NT2/D1 (cell line): ENCODE results near the gene UQCRQ.

Experiments used
- DNase-seq: peaks from one replicate; pipeline ENCODE4 v3.0.0-alpha.2; 2011; ENCODE audit warnings: low read depth, low spot score
- H3K27me3 ChIP-seq: 2 replicates; pipeline ENCODE4 v1.6.0; 2011; ENCODE audit warnings: mild to moderate bottlenecking; ENCODE audit not compliant: insufficient read length, insufficient read depth
- H3K36me3 ChIP-seq: 2 replicates; pipeline ENCODE4 v1.6.1; 2011; ENCODE audit warnings: mild to moderate bottlenecking, low read length, mixed read lengths; ENCODE audit not compliant: insufficient read depth, insufficient read length
- H3K4me1 ChIP-seq: 2 replicates; pipeline ENCODE4 v1.5.1; 2011; ENCODE audit not compliant: insufficient read depth, insufficient read length
- H3K4me3 ChIP-seq: 2 replicates; pipeline ENCODE4 v1.5.1; 2011; ENCODE audit warnings: low read depth; ENCODE audit not compliant: insufficient read length
- H3K9ac ChIP-seq: 2 replicates; pipeline ENCODE4 v1.6.0; 2011; ENCODE audit warnings: low read depth; ENCODE audit not compliant: insufficient read length
- H3K9me3 ChIP-seq: 2 replicates; pipeline ENCODE4 v1.5.1; 2011; ENCODE audit warnings: mild to moderate bottlenecking, low read length; ENCODE audit not compliant: insufficient read depth
- SUZ12 ChIP-seq: IDR thresholded peaks from 2 replicates; pipeline ENCODE4 v1.6.1; 2011; ENCODE audit not compliant: insufficient read length, insufficient read depth; ENCODE audit errors: extremely low read depth
- YY1 ChIP-seq: IDR thresholded peaks from 2 replicates; pipeline ENCODE4 v1.6.1; 2011; ENCODE audit not compliant: insufficient read length, insufficient read depth
- ZNF274 ChIP-seq: IDR thresholded peaks from 2 replicates; pipeline ENCODE4 v1.6.1; 2011; ENCODE audit warnings: mild to moderate bottlenecking, low read depth, low read length

Gene UQCRQ

DNA sequence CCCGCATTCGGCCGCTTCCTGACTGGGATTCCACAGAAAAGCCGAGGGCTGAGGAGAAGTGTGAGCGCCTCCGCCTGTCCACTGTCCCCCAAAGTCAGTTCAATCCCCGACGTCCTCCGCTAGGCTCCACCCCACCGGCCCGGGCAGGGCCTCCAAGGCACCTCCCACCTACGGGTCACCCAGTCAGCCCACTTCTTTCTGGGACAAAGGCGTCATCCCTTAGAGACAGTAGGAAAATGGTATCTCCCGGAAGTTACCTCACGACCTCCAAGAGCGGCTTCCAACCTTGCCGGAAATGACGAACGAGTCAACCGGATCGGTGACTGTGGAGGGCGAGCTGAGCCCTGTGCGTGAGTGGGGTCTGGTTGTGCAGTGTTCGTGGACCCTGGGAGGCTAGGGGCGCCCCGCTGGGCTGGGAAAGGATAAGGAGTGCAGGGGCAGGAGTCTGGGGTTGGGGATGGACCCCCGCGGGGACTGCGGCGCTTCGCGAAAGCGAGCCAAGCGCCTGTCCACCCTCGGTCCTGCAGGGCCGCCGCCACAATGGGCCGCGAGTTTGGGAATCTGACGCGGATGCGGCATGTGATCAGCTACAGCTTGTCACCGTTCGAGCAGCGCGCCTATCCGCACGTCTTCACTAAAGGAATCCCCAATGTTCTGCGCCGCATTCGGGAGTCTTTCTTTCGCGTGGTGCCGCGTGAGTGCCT is at the start of gene UQCRQ, which contains the start of gene GDF9:
UQCRQ (plus strand) TSS at position 301 of the 704 bp plus-strand sequence; CDS start at position 541, 240 bp downstream.
GDF9 (minus strand) TSS at position 128 of the 704 bp plus-strand sequence. CDS start 1,936 bp downstream, outside the sequence.
- H3K4me1 ChIP-seq, result no peaks in the 10 kb centered on the region
- peak; percentile 97 for DNase-seq
- H3K36me3 ChIP-seq, result peaks cover 34% of the 10 kb centered on the region
- H3K27me3 ChIP-seq, result no peaks in the 10 kb centered on the region
- H3K9ac ChIP-seq, result peak within 1 kb of the TSS; percentile 96
- TF ChIP-seq YY1 (no peak), SUZ12 (no peak), ZNF274 (no peak)
- no peaks in the 10 kb centered on the region for H3K9me3 ChIP-seq
- peak within 1 kb of the TSS; percentile 90 for H3K4me3 ChIP-seq

- DNase-seq, result no peak
- H3K9me3 ChIP-seq, result peaks cover 11% of the 10 kb centered on the region; the same call in 1 of the 2 replicates
- peaks cover 2% of the 10 kb centered on the region for H3K4me1 ChIP-seq
- TF ChIP-seq YY1 (no peak), ZNF274 (no peak), SUZ12 (no peak)
- H3K4me3 ChIP-seq, result no peak overlapping the region
- no peak overlapping the region for H3K9ac ChIP-seq
- H3K27me3 ChIP-seq, result peaks cover 38% of the 10 kb centered on the region
- H3K36me3 ChIP-seq, result no peaks in the 10 kb centered on the region
Observed at GRCh38 chr5:132817011-132817410, 49.4 kb upstream of the UQCRQ start.

DNA sequence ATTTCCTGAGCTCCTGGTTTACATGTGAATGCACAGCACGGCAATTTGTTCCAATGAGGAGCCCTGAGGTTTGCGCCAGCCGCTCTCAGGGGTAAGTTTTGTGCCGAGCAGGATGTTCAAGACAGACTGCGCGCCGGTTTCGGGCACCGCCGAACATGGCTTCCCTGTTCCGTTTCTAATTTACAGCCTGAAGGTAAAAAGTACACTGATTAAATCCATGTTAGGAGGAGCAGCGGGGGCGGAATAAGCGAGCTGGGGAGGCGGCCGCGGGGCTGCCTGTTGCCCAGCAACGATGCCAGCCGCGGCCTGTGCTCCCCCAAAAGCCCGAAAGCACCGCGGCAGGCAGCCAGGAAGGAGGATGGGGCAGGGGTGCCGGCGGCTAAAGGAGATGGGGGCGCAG is 47.0 kb upstream of the UQCRQ start:
- Histone ChIP-seq H3K4me3 (no peak overlapping the region), H3K36me3 (peaks cover 3% of the 10 kb centered on the region), H3K27me3 (peaks cover 15% of the 10 kb centered on the region), H3K4me1 (peaks cover 2% of the 10 kb centered on the region), H3K9ac (no peak overlapping the region), H3K9me3 (peaks cover 10% of the 10 kb centered on the region; the same call in 1 of the 2 replicates)
- TF ChIP-seq SUZ12, result no peak
- no peak for TF ChIP-seq YY1
- no peak for TF ChIP-seq ZNF274
- DNase-seq, result no peak

GRCh38 chr5:132820162-132820754 is 46.2 kb upstream of the UQCRQ start:
- TF ChIP-seq SUZ12 (no peak), ZNF274 (no peak), YY1 (no peak)
- Histone ChIP-seq H3K27me3 (peaks cover 13% of the 10 kb centered on the region), H3K9me3 (peaks cover 3% of the 10 kb centered on the region; the same call in 1 of the 2 replicates), H3K36me3 (peaks cover 3% of the 10 kb centered on the region), H3K4me1 (no peaks in the 10 kb centered on the region), H3K9ac (no peak overlapping the region), H3K4me3 (no peak overlapping the region)
- peak; percentile 78 for DNase-seq

DNA sequence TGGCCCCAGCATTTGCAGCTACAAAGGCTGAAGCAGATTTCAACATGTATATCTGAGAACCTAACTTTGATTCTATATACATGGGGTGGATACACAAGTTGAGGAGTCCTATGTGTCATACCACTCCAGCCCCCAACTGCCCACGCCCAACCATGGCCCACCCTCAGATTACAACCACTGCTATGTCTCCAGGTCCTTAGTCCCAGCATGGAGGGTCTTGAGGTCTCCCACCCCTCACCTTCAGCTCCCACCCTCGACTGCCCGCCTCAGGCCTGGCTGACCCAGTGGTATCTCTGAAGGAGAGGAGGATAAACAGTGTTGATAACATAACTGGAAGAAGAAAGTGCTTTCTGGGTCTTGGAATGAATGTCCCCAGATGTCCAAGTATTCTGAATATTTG is 45.1 kb upstream of the UQCRQ start:
- Histone ChIP-seq H3K9me3 (no peaks in the 10 kb centered on the region), H3K27me3 (peaks cover 13% of the 10 kb centered on the region)
- TF ChIP-seq SUZ12 (no peak), ZNF274 (no peak)

GRCh38 chr5:132821791-132822190 is 44.7 kb upstream of the UQCRQ start:
- TF ChIP-seq SUZ12, result no peak
- no peak overlapping the region for H3K9ac ChIP-seq
- no peak for DNase-seq
- H3K36me3 ChIP-seq, result peaks cover 3% of the 10 kb centered on the region
- peaks cover 3% of the 10 kb centered on the region for H3K4me1 ChIP-seq
- no peaks in the 10 kb centered on the region for H3K9me3 ChIP-seq
- no peak overlapping the region for H3K4me3 ChIP-seq
- H3K27me3 ChIP-seq, result peaks cover 17% of the 10 kb centered on the region

More for the DNA sequence above, 45.1 kb upstream of the UQCRQ start:
- Histone ChIP-seq H3K9ac (no peak overlapping the region), H3K36me3 (peaks cover 3% of the 10 kb centered on the region), H3K4me1 (peaks cover 3% of the 10 kb centered on the region), H3K4me3 (no peak overlapping the region)
- DNase-seq, result no peak

DNA sequence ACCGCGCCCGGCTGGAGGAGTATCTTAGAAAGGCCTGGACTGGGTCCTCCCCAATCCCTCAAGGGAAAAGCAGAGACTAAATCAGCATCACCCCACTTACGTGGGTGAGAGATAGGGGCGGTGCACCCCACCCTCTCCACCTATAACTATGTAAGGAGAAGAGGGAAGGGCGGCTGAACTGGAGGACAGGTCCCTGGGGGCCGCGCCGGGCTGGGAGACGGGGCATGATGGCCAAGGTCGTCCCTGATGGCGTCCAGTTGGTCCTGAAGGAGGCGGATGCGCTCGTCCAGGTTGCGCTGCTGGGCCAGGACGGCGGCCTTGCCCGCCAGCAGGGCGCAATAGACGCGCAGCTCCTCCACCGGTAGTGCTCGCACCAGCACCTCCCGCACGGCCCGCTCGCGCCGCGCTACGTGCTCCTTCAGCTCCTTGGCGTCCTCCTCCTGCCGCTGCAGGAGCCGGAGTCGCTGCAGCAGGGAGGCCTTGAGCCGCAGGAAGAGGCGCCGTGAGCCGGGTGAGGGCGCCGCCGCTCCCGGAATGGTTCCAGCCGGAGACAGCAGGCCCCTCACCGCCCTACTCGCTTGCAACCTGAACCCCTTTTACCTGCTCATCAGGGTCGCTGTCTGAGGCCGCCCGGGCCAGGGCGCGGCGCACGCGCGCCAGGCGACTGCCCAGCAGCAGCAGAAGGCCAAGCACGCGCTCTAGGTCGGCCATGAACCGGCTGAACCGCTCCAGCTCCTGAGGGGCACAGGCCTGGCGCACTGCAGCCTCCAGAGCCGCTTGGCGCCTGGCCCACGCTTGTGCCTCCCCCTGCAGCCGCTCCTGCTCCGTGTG is 43.6 kb upstream of the UQCRQ start:
- H3K4me1 ChIP-seq, result peaks cover 3% of the 10 kb centered on the region
- H3K36me3 ChIP-seq, result peaks cover 3% of the 10 kb centered on the region
- no peak for TF ChIP-seq YY1
- no peak for TF ChIP-seq SUZ12
- TF ChIP-seq ZNF274, result no peak
- no peak overlapping the region for H3K4me3 ChIP-seq
- DNase-seq, result no peak
- H3K9me3 ChIP-seq, result no peaks in the 10 kb centered on the region
- H3K27me3 ChIP-seq, result peaks cover 25% of the 10 kb centered on the region
- H3K9ac ChIP-seq, result peak overlapping the region; percentile 8
